Heart right ventricle (tissue), 16 donors: ENCODE measurements around the gene UBE2E1. TPM values are rescaled to one million over a fixed set of nuclear protein-coding genes. Genes with fewer than 3 reads are reported as not detected.
A peak's percentile ranks its signal among the peaks of the same experiment; 100 is the strongest.

Experiments
- ATAC-seq, 8 donors: fragments of 200-7000 bp; cut with Tn5 transposase; one replicate each; pipeline ENCODE4 v1.9.1; 2020; ENCODE audit warnings: mild to moderate bottlenecking in 8 of 8, moderate library complexity in 8 of 8, moderate number of reproducible peaks in 1 of 8
- DNase-seq, 2 donors: peaks; one replicate each; pipeline ENCODE4 v3.0.0-alpha.2; 2020
- H3K27ac ChIP-seq, 10 donors: fragments of 200-600 bp; sonication (generic) in 2 of 10; one replicate each; pipeline versions ENCODE4 v1.5.0 to v1.8.0; 2020 to 2022; ENCODE audit warnings: mild to moderate bottlenecking in 3 of 10
- H3K27me3 ChIP-seq, 7 donors: fragments of 200-600 bp; one replicate each; pipeline ENCODE4 v1.8.0; 2021 to 2022; ENCODE audit warnings: mild to moderate bottlenecking in 2 of 7
- H3K36me3 ChIP-seq, 9 donors: fragments of 200-600 bp; sonication (generic) in 1 of 9; one replicate each; pipeline versions ENCODE4 v1.5.0 to v1.8.0; 2020 to 2022; ENCODE audit warnings: mild to moderate bottlenecking in 2 of 9
- H3K4me1 ChIP-seq, 9 donors: fragments of 200-600 bp; sonication (generic) in 1 of 9; one replicate each; pipeline versions ENCODE4 v1.5.0 to v1.8.0; 2020 to 2022; ENCODE audit warnings: mild to moderate bottlenecking in 4 of 9
- H3K4me3 ChIP-seq, 10 donors: fragments of 200-600 bp; sonication (generic) in 2 of 10; one replicate each; pipeline versions ENCODE4 v1.5.0 to v1.8.0; 2020 to 2022; ENCODE audit warnings: mild to moderate bottlenecking in 7 of 10, moderate library complexity in 2 of 10
- H3K9me3 ChIP-seq, 11 donors: fragments of 200-600 bp in 10 of 11; sonication (generic) in 2 of 11; one replicate each; pipeline versions ENCODE4 v1.5.0 to v1.8.0; 2013 to 2022; ENCODE audit warnings: mild to moderate bottlenecking in 2 of 11, control low read depth in 1 of 11, moderate library complexity in 1 of 11
- WGBS, 2 donors: extraction: QIAGEN DNeasy Blood & Tissue Kit; methylation state at CpG; one replicate each; pipeline ENCODE4 v1.1.7; 2013; ENCODE audit warnings: inconsistent platforms in 1 of 2; 5-methylcytosine and 5-hydroxymethylcytosine counted together
- intact Hi-C, 10 donors: fragments of 100-400 bp; cut with DNase I; formaldehyde crosslinking; loops; one replicate each; pipeline versions ENCODE4 v1.11.1 to v1.14.2; 2022
- long read RNA-seq, 3 donors: library from polyadenylated mRNA; unstranded; transcript quantifications; one replicate each; pipeline ENCODE4 v2.0.0, GENCODE V29; 2020 to 2021
- polyA plus RNA-seq, 2 donors: library from polyadenylated mRNA; stranded (reverse); fragments of 200-250 nt; gene quantifications; one replicate each; pipeline ENCODE4 v1.2.3, GENCODE V29; 2013
- total RNA-seq, 10 donors: library from RNA; stranded (reverse); fragmentation: NEBNext Ultra II Directional in 3 of 10; extraction: Animal tissue kit (Norgen Biotek cat#: 25700) in 3 of 10; gene quantifications; one replicate each; pipeline versions ENCODE4 v1.2.1 to v1.2.4, GENCODE V29; 2021 to 2023
- TF ChIP-seq, protein P1 (sequence below), 9 donors: fragments of 200-600 bp; sonication (generic) in 2 of 9; IDR thresholded peaks; one replicate each; pipeline versions ENCODE4 v1.5.0 to v1.8.0; 2021 to 2022; ENCODE audit warnings: antibody characterized with exemption in 9 of 9, mild to moderate bottlenecking in 5 of 9, moderate library complexity in 1 of 9
- donor health status: Arrhythmogenic right ventricular cardiomyopathy.
- donor health status: ischemic (EF 13 %, LVEDD 7.1; RV severe dilation, severe dysfunction).
- donor health status: healthy with polysubstance abuse.
- donor health status: DM: no; HTN: yes; CAD: no.
- donor health status: DM: no; HTN: no; CAD: no.
- donor health status: ischemic (EF 25% LVEDD 6.9; RV normal size, moderate dysfunction).
- donor health status: ischemic (EF 25% LVEDD 5.7; RV mildly dilated, moderate dysfunction).
- donor health status: healthy.
- donor health status: DM: yes; HTN: yes; CAD: no.
- donor health status: Ischemic cardiomyopathy.
- donor health status: ischemic (EF 35%, LVEDD 5.7; RV mildly dilated, moderate dysfunction).
- donor health status: nonischemic (EF 11% LVEDD 7.7; RV severe dilation, severe dysfunction).
- donor health status: DM: yes; HTN: yes; CAD: no.
- donor health status: PGD.
- donor health status: ischemic (EF 29% LVEDD 5.4; RV normal size, mild dysfunction).
- donor health status: nonischemic (EF 23%, LVEDD 6.1; RV moderate dilation, normal function).

UBE2E1 gene
- total RNA-seq (10 to 100 TPM; 59.7 to 88.8 (median 65.9) TPM), polyA plus RNA-seq (10 to 100 TPM; 45.2 to 64.9 TPM)
- long read RNA-seq, donor 1, partial matches to known transcripts: 2 of 3 reads
- long read RNA-seq, donor 1, other reads (novel, unspliced or antisense): 0 of 3 reads
- long read RNA-seq, donor 2: 0 reads
- long read RNA-seq, donor 3, partial matches to known transcripts: 0 of 4 reads
- long read RNA-seq, donor 3, other reads (novel, unspliced or antisense): 4 of 4 reads

DNA sequence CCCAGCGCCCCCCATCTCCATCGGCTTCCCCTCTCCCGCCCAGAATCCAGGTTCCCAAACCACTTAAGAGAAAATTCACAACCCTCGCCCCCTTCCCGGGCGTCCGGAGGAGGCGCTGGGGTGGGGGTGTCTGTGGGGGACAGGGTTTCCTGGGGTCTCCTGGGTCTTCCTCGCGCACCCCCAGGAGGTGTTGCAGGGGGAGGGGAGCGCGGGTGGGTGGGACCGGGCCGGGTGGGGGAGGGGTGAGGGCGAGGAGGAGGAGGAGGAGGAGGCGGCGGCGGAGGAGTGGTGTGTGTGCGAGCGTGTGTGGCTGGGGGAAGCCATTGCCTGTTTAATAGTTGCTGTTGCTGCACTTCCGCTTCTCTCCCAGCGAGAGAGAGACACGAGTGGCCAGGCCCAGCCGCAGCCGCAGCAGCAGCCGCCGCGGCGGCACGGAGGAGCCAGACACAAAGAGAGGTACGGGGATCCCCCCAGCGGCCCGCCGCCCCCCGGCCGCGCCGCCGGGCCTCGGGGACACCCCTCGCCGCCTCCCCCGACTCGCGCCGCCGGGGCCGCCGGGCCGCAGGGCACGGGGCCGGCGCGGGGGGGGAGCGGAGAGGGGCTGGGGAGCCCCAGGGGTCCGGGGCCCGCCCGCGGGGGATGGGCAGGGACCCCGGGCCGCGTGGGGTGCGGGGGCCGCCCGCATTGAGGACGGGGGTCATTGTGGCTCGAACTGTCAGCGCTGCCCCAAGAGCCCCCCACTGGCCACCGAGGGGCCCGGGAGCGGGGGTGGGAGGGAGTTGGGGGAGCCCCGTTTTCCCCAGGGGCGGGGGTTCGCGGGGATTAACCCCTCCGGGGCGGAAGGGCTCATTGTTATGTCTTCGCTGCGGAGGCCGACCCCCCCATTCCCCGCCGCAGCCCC is at the start of gene UBE2E1:
Gene UBE2E1 (plus strand): TSS at position 323 of the 901 bp plus-strand sequence. CDS start 1,315 bp downstream, outside the sequence.
- WGBS, 2 donors: 0 to 1% methylated on average over 33 to 81 of the region's 82 CpGs
- Histone ChIP-seq H3K9me3 (no peaks in the 10 kb centered on the region), H3K4me1 (peaks cover 5 to 35% (median 31%) of the 10 kb centered on the region in 9 donors), H3K4me3 (peak within 1 kb of the TSS; percentile 85 to 99 (median 92)), H3K27me3 (no peaks in the 10 kb centered on the region), H3K36me3 (peaks cover 0 to 8% (median 0%) of the 10 kb centered on the region in 9 donors), H3K27ac (peak within 1 kb of the TSS; percentile 60 to 95 (median 90))
- DNase-seq (peak; percentile 79 to 80), ATAC-seq (peak; percentile 67 to 84 (median 80))
- intact Hi-C loops: loop anchor here in 5 of 10 donors (10.0 kb wide), 3 partner anchors 71 to 621 kb away; partner anchors contain the start of gene UBE2E2 (in 3 of the 5)
- TF ChIP-seq, protein P1, sequence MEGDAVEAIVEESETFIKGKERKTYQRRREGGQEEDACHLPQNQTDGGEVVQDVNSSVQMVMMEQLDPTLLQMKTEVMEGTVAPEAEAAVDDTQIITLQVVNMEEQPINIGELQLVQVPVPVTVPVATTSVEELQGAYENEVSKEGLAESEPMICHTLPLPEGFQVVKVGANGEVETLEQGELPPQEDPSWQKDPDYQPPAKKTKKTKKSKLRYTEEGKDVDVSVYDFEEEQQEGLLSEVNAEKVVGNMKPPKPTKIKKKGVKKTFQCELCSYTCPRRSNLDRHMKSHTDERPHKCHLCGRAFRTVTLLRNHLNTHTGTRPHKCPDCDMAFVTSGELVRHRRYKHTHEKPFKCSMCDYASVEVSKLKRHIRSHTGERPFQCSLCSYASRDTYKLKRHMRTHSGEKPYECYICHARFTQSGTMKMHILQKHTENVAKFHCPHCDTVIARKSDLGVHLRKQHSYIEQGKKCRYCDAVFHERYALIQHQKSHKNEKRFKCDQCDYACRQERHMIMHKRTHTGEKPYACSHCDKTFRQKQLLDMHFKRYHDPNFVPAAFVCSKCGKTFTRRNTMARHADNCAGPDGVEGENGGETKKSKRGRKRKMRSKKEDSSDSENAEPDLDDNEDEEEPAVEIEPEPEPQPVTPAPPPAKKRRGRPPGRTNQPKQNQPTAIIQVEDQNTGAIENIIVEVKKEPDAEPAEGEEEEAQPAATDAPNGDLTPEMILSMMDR (IDR thresholded peaks at IDR 0.05): no peak

DNA sequence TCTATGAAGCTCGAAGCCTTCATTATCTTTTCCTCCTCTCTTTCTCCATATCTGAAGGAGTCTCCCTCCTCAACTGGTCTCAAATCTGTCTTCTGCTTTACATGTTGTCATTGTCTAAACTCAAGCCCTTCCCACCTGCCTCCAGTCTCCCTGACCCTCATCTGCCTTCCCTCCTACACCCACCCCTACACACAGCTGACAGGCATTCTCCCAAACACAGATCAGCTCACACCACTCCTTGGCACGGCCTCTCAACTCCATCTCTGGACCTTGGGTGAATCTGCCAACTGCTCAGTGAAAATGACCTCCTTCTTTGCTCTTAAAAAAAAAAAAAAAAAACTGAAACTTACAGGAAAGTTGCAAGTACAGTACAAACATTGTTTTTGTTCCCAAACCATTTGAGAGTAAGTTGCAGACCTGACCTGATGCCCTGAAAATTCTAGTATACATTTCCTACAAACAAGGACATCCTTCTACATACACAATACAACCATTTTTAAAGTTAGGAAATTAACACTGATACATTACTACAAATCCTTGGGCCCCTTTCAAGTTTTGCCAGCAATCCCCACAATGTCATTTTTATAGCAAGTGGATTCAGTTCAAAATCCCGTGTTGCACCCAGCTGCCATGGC is 49.4 kb upstream of the UBE2E1 start:
- no peaks in the 10 kb centered on the region for H3K36me3 ChIP-seq
- no peaks in the 10 kb centered on the region for H3K27me3 ChIP-seq
- peaks cover 0 to 11% (median 3%) of the 10 kb centered on the region in 9 donors for H3K4me1 ChIP-seq
- ATAC-seq (no peak), DNase-seq (no peak)
- no peaks in the 10 kb centered on the region for H3K9me3 ChIP-seq
- intact Hi-C loops: no loop called here
- H3K27ac ChIP-seq: no peak overlapping the region
- TF ChIP-seq, protein P1 (IDR thresholded peaks at IDR 0.05): no peak
- no peak overlapping the region for H3K4me3 ChIP-seq
- WGBS, 2 donors: 74 to 80% methylated on average over 3 of the region's 3 CpGs

DNA sequence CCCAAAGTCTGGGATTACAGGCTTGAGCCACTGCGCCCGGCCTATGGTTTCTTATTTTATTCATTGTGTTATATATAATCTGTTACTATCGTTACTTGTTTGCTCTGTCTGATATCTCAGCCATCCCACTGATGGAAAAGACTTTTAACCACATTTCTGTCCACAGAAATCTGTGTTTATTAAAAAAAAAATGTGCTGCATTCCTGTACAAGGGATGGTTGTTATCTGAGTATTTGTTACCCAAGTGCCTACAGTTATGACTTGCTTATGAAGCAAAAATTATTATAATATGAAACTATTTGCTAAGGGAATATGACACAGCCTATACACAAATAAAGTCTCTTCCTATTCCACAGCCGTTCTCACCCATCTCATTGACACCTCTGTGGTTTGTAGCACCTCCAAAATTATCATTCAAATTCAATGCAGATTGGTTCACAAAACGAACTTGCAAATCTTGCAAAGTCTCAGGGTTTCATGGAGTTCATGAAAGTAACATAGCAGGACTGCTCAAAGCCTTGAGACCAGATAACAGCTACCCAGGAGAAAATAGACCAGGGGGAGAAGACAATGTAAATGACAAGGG is 47.4 kb upstream of the UBE2E1 start:
- Histone ChIP-seq H3K4me3 (no peak overlapping the region), H3K4me1 (peaks cover 0 to 17% (median 5%) of the 10 kb centered on the region in 9 donors), H3K27ac (no peak overlapping the region), H3K36me3 (no peaks in the 10 kb centered on the region), H3K9me3 (no peaks in the 10 kb centered on the region), H3K27me3 (no peaks in the 10 kb centered on the region)
- TF ChIP-seq, protein P1 (IDR thresholded peaks at IDR 0.05): no peak
- DNase-seq: no peak
- intact Hi-C loops: no loop called here
- no peak for ATAC-seq
- 90 to 93% methylated on average over 5 of the region's 5 CpGs for WGBS, 2 donors

DNA sequence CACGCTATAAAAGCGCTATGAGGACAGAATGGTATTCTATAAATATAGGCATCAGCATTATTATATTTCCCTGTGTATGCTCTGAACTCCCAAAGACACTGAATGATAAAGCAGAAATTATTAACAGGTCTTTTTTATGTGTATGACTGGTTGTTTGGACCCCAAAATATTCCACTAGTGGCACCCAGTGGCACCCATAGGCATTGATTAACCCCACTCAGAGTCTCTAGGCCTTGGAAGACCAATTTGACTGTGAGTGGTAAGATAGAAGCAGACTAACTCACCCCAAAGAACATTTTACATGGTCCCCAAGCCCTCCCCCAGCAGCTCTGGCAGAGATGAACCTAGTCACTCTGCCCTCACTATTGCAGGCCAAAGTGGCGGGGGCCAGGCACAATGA is 45.4 kb upstream of the UBE2E1 start:
- Histone ChIP-seq H3K9me3 (no peaks in the 10 kb centered on the region), H3K4me3 (no peak overlapping the region), H3K27ac (no peak overlapping the region), H3K36me3 (no peaks in the 10 kb centered on the region), H3K27me3 (no peaks in the 10 kb centered on the region), H3K4me1 (peaks cover 0 to 19% (median 8%) of the 10 kb centered on the region in 9 donors)
- DNase-seq (no peak), ATAC-seq (no peak)
- TF ChIP-seq, protein P1 (IDR thresholded peaks at IDR 0.05): no peak
- 97 to 99% methylated on average over 3 of the region's 3 CpGs for WGBS, 2 donors
- intact Hi-C loops: loop anchor here in 1 of 10 donors (10.0 kb wide), 1 partner anchor 556 kb away; the partner anchor contains the start of gene UBE2E2
